ENCODE results near the gene TNNT1. TPM values are rescaled to one million over a fixed set of nuclear protein-coding genes. Genes with fewer than 3 reads are reported as not detected.
A peak's percentile ranks its signal among the peaks of the same experiment; 100 is the strongest.
"Not testable (repeated sequence)": the region's sequence is repeated elsewhere in the genome, so short reads cannot be mapped to it uniquely, and the experiment has no call there.

The TNNT1 gene
- total and polyA plus RNA-seq, 2 donors (not counting 3 experiments of a cell fraction or from before 2014, with no cell fraction given), result 0.22 to 0.51 TPM

- ChIA-PET CTCF (no interaction called here), POLR2A (no interaction called here)
These were observed 23.7 kb upstream of the TNNT1 start for GRCh38 chr19:55172741-55173140.

GRCh38 chr19:55172318-55172717, 23.3 kb upstream of the TNNT1 start:
- not testable (repeated sequence) for H3K27ac ChIP-seq (ENCODE audit: insufficient read depth, low read depth, low read length); FAIRE-seq

More at GRCh38 chr19:55172741-55173140, 23.7 kb upstream of the TNNT1 start:
- Histone ChIP-seq H3K9me1 (replicated peaks; ENCODE audit: control insufficient read depth, extremely low read depth, insufficient read depth, low read length) (no peaks in the 10 kb centered on the region), H3K4me2 (ENCODE audit: insufficient read depth, low read length) (no peak overlapping the region), H3K36me3 (ENCODE audit: control insufficient read depth in 2 of 2, extremely low read depth in 1 of 2, insufficient read depth in 2 of 2, low read length in 2 of 2) (no peaks in the 10 kb centered on the region), H3K4me3 (replicated peaks in 1 of 3; ENCODE audit: insufficient read depth in 1 of 3, low read depth in 1 of 3, low read length in 3 of 3) (no peak overlapping the region), H3K4me1 (ENCODE audit: control insufficient read depth, extremely low read depth, insufficient read depth, low read length) (no peaks in the 10 kb centered on the region), H3K27ac (ENCODE audit: insufficient read depth, low read depth, low read length) (no peak overlapping the region), H4K20me1 (replicated peaks; ENCODE audit: control insufficient read depth, extremely low read depth, insufficient read depth, low read length) (no peaks in the 10 kb centered on the region), H3K9me3 (replicated peaks; ENCODE audit: control insufficient read depth, insufficient read depth, low read length) (no peaks in the 10 kb centered on the region), H3K9ac (replicated peaks; ENCODE audit: extremely low read depth, insufficient read depth, low read length) (no peak overlapping the region), H2AFZ (ENCODE audit: low read depth, low read length) (peak overlapping the region; percentile 48), H3K27me3 (ENCODE audit: control insufficient read depth in 2 of 2, insufficient read depth in 2 of 2, low read length in 2 of 2) (peaks cover 22 to 34% of the 10 kb centered on the region in 2 experiments), H3K79me2 (ENCODE audit: control insufficient read depth, insufficient read depth, low read length) (no peaks in the 10 kb centered on the region)
- DNase-seq (ENCODE audit: low read depth, low spot score), result no peak
- no TSS peak for BruUV-seq (replicated peaks)
- TF ChIP-seq MYC (IDR thresholded peaks at IDR 0.05; ENCODE audit: low read depth, low read length) (no peak), FOS (IDR thresholded peaks at IDR 0.05; ENCODE audit: borderline replicate concordance, insufficient read depth, low read length) (peak; percentile 47)
- dilution Hi-C loops (cut with MboI; ENCODE audit: extremely low pct_ligation_motif_present, low sequenced_read_pairs), result no loop called here
- intact Hi-C loops (cut with micrococcal nuclease), result no loop called here
- FAIRE-seq, result peak; percentile 46

More at GRCh38 chr19:55172318-55172717, 23.3 kb upstream of the TNNT1 start:
- H3K4me2 ChIP-seq (ENCODE audit: insufficient read depth, low read length); H3K4me3 ChIP-seq (replicated peaks in 1 of 3; ENCODE audit: insufficient read depth in 1 of 3, low read depth in 1 of 3, low read length in 3 of 3); H3K9me3 ChIP-seq (replicated peaks; ENCODE audit: control insufficient read depth, insufficient read depth, low read length); POLR2A ChIA-PET; H3K9me1 ChIP-seq (replicated peaks; ENCODE audit: control insufficient read depth, extremely low read depth, insufficient read depth, low read length); intact Hi-C loops (cut with micrococcal nuclease); BruUV-seq (replicated peaks); H3K9ac ChIP-seq (replicated peaks; ENCODE audit: extremely low read depth, insufficient read depth, low read length); DNase-seq (ENCODE audit: low read depth, low spot score); H3K36me3 ChIP-seq (ENCODE audit: control insufficient read depth in 2 of 2, extremely low read depth in 1 of 2, insufficient read depth in 2 of 2, low read length in 2 of 2); dilution Hi-C loops (cut with MboI; ENCODE audit: extremely low pct_ligation_motif_present, low sequenced_read_pairs); H4K20me1 ChIP-seq (replicated peaks; ENCODE audit: control insufficient read depth, extremely low read depth, insufficient read depth, low read length); H3K4me1 ChIP-seq (ENCODE audit: control insufficient read depth, extremely low read depth, insufficient read depth, low read length); H3K79me2 ChIP-seq (ENCODE audit: control insufficient read depth, insufficient read depth, low read length): not testable (repeated sequence)
- CTCF ChIA-PET, result interaction anchor here (1.1 kb wide), 1 partner anchor 8 kb away, joined by 3 read pairs; the partner anchor contains the start of gene SYT5
- peak overlapping the region; percentile 48 for H2AFZ ChIP-seq (ENCODE audit: low read depth, low read length)
- peaks cover 22 to 34% of the 10 kb centered on the region in 2 experiments for H3K27me3 ChIP-seq (ENCODE audit: control insufficient read depth in 2 of 2, insufficient read depth in 2 of 2, low read length in 2 of 2)
